Activated B cell treated with CpG ODN at 0.5 μM for 24 hours (primary cell): ENCODE measurements around the gene TBC1D3B. TPM values are rescaled to one million over a fixed set of nuclear protein-coding genes. Genes with fewer than 3 reads are reported as not detected.
"Not testable (repeated sequence)": the region's sequence is repeated elsewhere in the genome, so short reads cannot be mapped to it uniquely, and the experiment has no call there.

Experiments used
- ATAC-seq: fragments of 200-7000 bp; cut with Tn5 transposase; one replicate; pipeline ENCODE4 v1.10.0; 2021; ENCODE audit warnings: low read depth, mild to moderate bottlenecking, moderate library complexity
- CTCF ChIA-PET: fragments of 350-600 bp; sonication (Branson Sonifier 250); formaldehyde crosslinking; loops from one replicate; lab custom pipeline; 2021; ENCODE audit warnings: antibody characterized with exemption; lab: Charles Lee
- POLR2A ChIA-PET: fragments of 350-600 bp; sonication (Branson Sonifier 250); formaldehyde crosslinking; loops from one replicate; lab custom pipeline; 2021; ENCODE audit warnings: antibody characterized with exemption; lab: Charles Lee
- DNase-seq: peaks from one replicate; pipeline ENCODE4 v3.0.0; 2022
- H3K27ac Mint-ChIP-seq: one replicate; pipeline ENCODE4 v1.8.0; 2020; ENCODE audit warnings: mixed read lengths
- H3K27me3 Mint-ChIP-seq: one replicate; pipeline ENCODE4 v1.8.0; 2021; ENCODE audit warnings: mixed read lengths
- H3K36me3 Mint-ChIP-seq: one replicate; pipeline ENCODE4 v1.8.0; 2021; ENCODE audit warnings: low read depth, mixed read lengths
- H3K4me1 Mint-ChIP-seq: one replicate; pipeline ENCODE4 v1.8.0; 2021; ENCODE audit warnings: mixed read lengths
- H3K4me3 Mint-ChIP-seq: one replicate; pipeline ENCODE4 v1.8.0; 2020; ENCODE audit warnings: mild to moderate bottlenecking, mixed read lengths
- H3K9me3 Mint-ChIP-seq: one replicate; pipeline ENCODE4 v1.8.0; 2020; ENCODE audit warnings: mixed read lengths
- intact Hi-C: fragments of 100-400 bp; cut with micrococcal nuclease; formaldehyde crosslinking; loops from one replicate; pipeline ENCODE4 v1.15.1; 2024
- total RNA-seq: library from RNA; stranded (reverse); gene quantifications from 2 replicates; pipeline ENCODE4 v1.2.3, GENCODE V29; 2022
- TF ChIP-seq, protein P1 (sequence below): fragments of 200-600 bp; IDR thresholded peaks from one replicate; pipeline ENCODE4 v1.8.0; 2022; ENCODE audit warnings: antibody characterized with exemption, mild to moderate bottlenecking

Gene TBC1D3B
- total RNA-seq, 1 donor from 2014 or later: 12.8 TPM

DNA sequence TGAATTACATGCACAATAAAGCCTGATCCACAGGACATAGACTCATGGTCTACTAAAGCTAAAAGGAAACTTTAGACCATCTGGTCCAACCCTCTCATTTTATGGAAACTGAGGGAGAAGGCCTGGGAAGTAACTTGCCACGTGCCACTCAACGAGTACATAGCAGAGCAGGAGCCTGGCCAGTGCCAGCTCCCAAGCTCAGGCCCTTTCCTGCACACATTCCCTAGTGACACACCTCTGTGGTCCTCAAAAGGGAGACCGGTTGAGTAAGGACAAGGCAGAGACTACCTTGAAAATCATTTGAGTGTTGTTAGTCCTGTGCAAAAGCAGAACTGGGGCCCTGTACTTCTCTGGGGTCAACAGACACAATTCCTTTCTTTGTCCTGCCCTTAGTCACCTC is 37.3 kb upstream of the TBC1D3B start:
- DNase-seq: no peak
- intact Hi-C loops: no loop called here
- Mint-ChIP-seq H3K36me3 (no peaks in the 10 kb centered on the region), H3K9me3 (no peaks in the 10 kb centered on the region), H3K4me1 (peaks cover 28% of the 10 kb centered on the region), H3K27me3 (no peaks in the 10 kb centered on the region), H3K27ac (no peak overlapping the region), H3K4me3 (no peak overlapping the region)
- TF ChIP-seq, protein P1, sequence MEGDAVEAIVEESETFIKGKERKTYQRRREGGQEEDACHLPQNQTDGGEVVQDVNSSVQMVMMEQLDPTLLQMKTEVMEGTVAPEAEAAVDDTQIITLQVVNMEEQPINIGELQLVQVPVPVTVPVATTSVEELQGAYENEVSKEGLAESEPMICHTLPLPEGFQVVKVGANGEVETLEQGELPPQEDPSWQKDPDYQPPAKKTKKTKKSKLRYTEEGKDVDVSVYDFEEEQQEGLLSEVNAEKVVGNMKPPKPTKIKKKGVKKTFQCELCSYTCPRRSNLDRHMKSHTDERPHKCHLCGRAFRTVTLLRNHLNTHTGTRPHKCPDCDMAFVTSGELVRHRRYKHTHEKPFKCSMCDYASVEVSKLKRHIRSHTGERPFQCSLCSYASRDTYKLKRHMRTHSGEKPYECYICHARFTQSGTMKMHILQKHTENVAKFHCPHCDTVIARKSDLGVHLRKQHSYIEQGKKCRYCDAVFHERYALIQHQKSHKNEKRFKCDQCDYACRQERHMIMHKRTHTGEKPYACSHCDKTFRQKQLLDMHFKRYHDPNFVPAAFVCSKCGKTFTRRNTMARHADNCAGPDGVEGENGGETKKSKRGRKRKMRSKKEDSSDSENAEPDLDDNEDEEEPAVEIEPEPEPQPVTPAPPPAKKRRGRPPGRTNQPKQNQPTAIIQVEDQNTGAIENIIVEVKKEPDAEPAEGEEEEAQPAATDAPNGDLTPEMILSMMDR: no peak
- ChIA-PET POLR2A (no interaction called here), CTCF (no interaction called here)
- ATAC-seq: no peak

DNA sequence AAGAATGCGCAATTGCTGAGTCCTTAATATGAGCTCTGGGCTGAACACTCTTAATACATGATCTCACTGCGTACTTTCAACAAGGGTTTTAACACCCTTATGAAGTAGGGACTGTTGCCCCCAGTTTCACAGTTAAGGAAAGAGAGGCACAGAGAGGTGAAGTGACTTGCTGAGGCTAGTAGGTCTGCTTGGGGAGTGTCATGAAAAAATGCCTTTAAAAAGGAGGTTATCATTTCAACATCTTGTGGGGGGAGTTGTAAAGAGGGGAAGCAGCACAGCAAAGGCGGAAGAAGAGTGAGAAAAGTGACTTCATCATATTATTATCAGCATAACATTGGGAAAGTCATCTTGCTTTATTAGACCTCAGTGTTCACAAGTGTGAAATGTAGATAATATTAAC is 36.5 kb upstream of the TBC1D3B start:
- intact Hi-C loops: no loop called here
- Mint-ChIP-seq H3K27me3 (no peaks in the 10 kb centered on the region), H3K4me1 (peaks cover 28% of the 10 kb centered on the region), H3K27ac (no peak overlapping the region), H3K36me3 (no peaks in the 10 kb centered on the region), H3K4me3 (no peak overlapping the region), H3K9me3 (no peaks in the 10 kb centered on the region)
- ChIA-PET CTCF (no interaction called here), POLR2A (no interaction called here)
- no peak for ATAC-seq
- no peak for DNase-seq
- TF ChIP-seq, protein P1: no peak

DNA sequence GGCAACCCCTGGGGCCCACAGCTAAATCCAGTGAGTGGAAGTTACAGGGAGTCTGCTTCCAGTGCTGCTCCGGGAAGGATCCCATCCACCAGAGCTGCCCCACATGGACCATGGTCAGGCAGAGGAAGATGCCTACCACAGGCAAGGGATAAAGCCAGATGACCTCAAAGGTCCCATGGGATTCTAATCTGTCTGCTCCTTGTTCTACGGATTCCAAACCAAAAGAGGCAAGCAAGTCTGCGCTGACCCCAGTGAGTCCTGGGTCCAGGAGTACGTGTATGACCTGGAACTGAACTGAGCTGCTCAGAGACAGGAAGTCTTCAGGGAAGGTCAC is 35.8 kb upstream of the TBC1D3B start:
- H3K27me3 Mint-ChIP-seq: peaks cover 2% of the 10 kb centered on the region
- TF ChIP-seq, protein P1: no peak
- ATAC-seq (no peak), DNase-seq (no peak)
- CTCF ChIA-PET: no interaction called here
- no peak overlapping the region for H3K27ac Mint-ChIP-seq
- H3K36me3 Mint-ChIP-seq: no peaks in the 10 kb centered on the region
- H3K4me3 Mint-ChIP-seq: no peak overlapping the region
- POLR2A ChIA-PET: no interaction called here
- H3K4me1 Mint-ChIP-seq: peaks cover 32% of the 10 kb centered on the region
- no peaks in the 10 kb centered on the region for H3K9me3 Mint-ChIP-seq
- intact Hi-C loops: no loop called here

DNA sequence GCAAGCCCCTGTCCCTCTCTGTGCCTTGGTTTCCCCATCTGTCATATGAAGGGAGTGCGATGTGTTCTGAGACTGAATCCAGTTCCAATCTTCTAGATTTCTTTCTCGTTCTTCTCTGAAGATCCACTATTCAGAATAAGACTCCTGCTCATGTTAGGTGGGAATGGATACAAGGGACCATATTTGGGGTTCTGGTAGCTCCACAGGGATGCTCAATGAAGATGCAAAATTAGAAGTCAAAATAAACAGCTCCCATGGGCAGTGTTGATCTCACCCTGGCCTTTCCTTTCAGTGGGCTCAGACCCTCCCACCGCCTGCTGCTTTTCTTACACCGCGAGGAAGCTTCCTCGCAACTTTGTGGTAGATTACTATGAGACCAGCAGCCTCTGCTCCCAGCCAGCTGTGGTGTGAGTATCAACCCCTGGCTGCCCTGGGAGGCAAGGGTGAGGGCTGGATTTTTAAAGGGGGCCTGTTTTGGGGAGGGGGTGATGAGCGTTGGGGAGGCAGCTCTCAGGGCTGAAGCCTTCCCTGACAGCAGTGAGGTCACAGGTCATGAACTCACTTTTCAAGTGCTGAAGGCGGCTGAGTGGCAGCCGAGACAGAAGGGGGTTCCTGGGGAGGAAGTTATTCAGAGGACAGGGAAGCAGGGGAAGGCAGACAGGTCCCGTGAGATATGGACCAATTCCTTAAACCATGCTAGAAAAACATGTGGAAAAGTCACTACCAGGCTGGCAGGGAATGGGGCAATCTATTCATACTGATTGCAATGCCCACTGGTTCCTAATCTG is 35.2 kb upstream of the TBC1D3B start:
- H3K9me3 Mint-ChIP-seq, ATAC-seq, CTCF ChIA-PET, DNase-seq, H3K27me3 Mint-ChIP-seq, H3K36me3 Mint-ChIP-seq: not testable (repeated sequence)
- Mint-ChIP-seq H3K4me1 (peaks cover 38% of the 10 kb centered on the region), H3K4me3 (peak overlapping the region; percentile 46), H3K27ac (peak overlapping the region; percentile 30)
- POLR2A ChIA-PET: interaction anchor here (2.8 kb wide), 1 partner anchor 15 kb away, joined by 9 read pairs; the partner anchor contains the start of genes CCL3L1 and CCL3L3
- intact Hi-C loops: loop anchor here (2.0 kb wide), 1 partner anchor 15 kb away; the partner anchor contains the start of genes CCL3L1 and CCL3L3

DNA sequence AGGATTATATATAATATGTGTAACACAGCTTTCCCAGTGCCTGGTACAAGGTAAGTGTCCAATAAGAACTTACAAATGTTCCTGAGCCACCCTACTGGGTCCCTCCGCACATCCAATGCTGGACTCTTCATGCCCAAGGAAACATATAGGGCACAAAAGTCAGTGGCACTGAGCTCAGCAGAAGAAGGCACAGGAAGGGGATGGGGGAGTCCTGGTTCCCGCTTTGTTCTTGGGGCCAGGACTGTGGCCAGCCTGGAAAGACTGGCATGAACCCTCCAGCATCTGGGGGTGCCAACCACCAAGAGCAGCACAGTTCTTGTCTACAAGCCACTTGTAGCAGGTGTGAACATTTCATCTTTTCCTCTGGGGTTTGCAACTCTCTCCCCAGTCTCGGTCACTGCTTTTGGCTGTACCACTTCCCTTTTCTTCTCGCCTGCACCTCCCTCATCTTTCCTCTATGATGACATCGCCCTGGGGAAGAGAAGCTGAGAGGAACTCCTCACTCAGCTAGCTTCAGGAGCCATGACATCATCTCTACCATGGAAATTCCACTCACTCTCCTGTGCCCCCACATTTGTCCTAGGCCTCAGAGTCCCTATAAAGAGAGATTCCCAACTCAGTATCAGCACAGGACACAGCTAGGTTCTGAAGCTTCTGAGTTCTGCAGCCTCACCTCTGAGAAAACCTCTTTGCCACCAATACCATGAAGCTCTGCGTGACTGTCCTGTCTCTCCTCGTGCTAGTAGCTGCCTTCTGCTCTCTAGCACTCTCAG is 34.2 kb upstream of the TBC1D3B start, which contains the start of gene CCL4L2:
TSS of gene CCL4L2 (plus strand) at position 625 of the 773 bp plus-strand sequence.
- peak; percentile 87 for ATAC-seq
- Mint-ChIP-seq H3K27ac (peak within 1 kb of the TSS; percentile 65), H3K4me3 (peak within 1 kb of the TSS; percentile 62), H3K4me1 (peaks cover 43% of the 10 kb centered on the region)
- ChIA-PET CTCF (interaction anchor here (0.6 kb wide), 1 partner anchor 1147 kb away, joined by 3 read pairs; the partner anchor contains the start of gene RFFL), POLR2A (interaction anchor here (0.6 to 2.8 kb wide), 3 partner anchors 14 to 120 kb away, joined by 4 to 12 read pairs (median 9); partner anchors contain the start of genes CCL3, CCL3L1 and CCL3L3)
- peak; percentile 20 for DNase-seq
- intact Hi-C loops: loop anchor here (2.0 kb wide), 1 partner anchor 14 kb away; the partner anchor contains the start of genes CCL3L1 and CCL3L3
- H3K36me3 Mint-ChIP-seq, H3K9me3 Mint-ChIP-seq, H3K27me3 Mint-ChIP-seq: not testable (repeated sequence)

DNA sequence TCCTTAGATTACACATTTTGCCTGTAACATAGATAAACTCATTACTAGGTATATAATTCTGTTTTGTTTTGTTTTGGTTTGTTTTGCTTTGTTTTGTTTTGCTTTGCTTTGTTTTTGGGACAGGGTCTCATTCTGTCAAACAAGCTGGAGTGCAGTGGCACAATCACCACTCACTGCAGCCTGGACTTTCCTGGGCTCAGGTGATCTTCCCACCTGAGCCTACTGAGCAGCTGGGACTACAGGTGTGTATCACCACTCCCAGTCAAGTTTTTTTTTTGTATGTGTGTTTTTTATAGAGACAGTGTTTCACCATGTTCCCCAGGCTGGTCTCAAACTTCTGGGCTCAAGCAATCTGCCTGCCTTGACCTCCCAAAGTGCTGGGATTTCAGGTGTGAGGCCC is 33.1 kb upstream of the TBC1D3B start:
- POLR2A ChIA-PET: interaction anchor here (1.5 to 2.8 kb wide), 2 partner anchors 13 to 119 kb away, joined by 4 to 9 read pairs; partner anchors contain the start of genes CCL3, CCL3L1 and CCL3L3
- Mint-ChIP-seq H3K4me3 (no peak overlapping the region), H3K36me3 (no peaks in the 10 kb centered on the region), H3K27ac (no peak overlapping the region), H3K27me3 (peaks cover 5% of the 10 kb centered on the region), H3K9me3 (no peaks in the 10 kb centered on the region), H3K4me1 (peaks cover 43% of the 10 kb centered on the region)
- CTCF ChIA-PET: no interaction called here
- DNase-seq: no peak
- intact Hi-C loops: no loop called here
- no peak for ATAC-seq
- TF ChIP-seq, protein P1: no peak

DNA sequence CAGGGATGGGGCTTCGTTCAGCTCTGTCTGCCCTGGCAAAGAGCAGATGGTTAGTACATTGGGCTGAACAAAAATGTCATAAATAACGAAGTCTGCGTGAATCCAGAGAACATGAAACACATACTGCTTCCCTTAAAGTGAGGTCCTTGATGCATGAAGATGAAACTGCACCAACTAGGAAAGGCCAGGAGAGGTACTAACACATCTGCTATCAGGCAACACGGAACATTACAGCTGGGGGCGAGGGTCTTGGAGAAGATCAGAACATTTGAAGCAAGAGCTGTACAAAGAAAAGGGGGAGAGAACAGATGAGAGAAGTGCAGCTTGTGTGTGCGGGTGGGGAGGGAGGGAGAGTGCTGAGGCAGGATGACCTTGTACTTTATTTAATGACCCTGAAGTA is 30.9 kb upstream of the TBC1D3B start:
- Mint-ChIP-seq H3K27ac (peak overlapping the region; percentile 18), H3K4me1 (peaks cover 53% of the 10 kb centered on the region), H3K4me3 (peak overlapping the region; percentile 32)
- intact Hi-C loops, POLR2A ChIA-PET, CTCF ChIA-PET, ATAC-seq, H3K9me3 Mint-ChIP-seq, DNase-seq, H3K36me3 Mint-ChIP-seq, H3K27me3 Mint-ChIP-seq: not testable (repeated sequence)

DNA sequence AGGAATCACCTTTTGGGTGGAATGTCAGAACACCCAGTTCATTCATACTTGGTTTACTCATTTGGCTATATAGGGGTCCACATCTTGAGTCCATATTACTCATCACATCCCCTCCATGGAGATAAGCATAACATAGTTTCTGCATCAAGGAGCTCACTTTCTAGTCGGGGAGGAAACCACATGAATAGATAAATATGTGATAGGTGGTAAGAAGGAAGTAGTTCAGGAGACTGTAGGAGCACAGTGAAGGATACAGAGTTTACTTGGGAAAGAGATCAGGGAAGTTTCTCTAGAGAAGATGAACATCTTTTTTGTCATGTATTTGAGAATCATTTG is 30.0 kb upstream of the TBC1D3B start:
- CTCF ChIA-PET: interaction anchor here (0.8 kb wide), 1 partner anchor 57 kb away, joined by 3 read pairs; no protein-coding TSS in a partner anchor
- H3K4me3 Mint-ChIP-seq: peak overlapping the region; percentile 13
- POLR2A ChIA-PET: interaction anchor here (0.6 to 1.3 kb wide), 2 partner anchors 9 to 584 kb away, joined by 3 to 7 read pairs; no protein-coding TSS in a partner anchor

More for the DNA sequence above, 30.0 kb upstream of the TBC1D3B start:
- peaks cover 10% of the 10 kb centered on the region for H3K27me3 Mint-ChIP-seq
- H3K36me3 Mint-ChIP-seq, intact Hi-C loops, DNase-seq, H3K9me3 Mint-ChIP-seq, H3K27ac Mint-ChIP-seq, ATAC-seq: not testable (repeated sequence)
- peaks cover 55% of the 10 kb centered on the region for H3K4me1 Mint-ChIP-seq
